ENCODE results near the gene KIF3B. TPM values are rescaled to one million over a fixed set of nuclear protein-coding genes. Genes with fewer than 3 reads are reported as not detected.
A peak's percentile ranks its signal among the peaks of the same experiment; 100 is the strongest.

The KIF3B gene
- total and polyA plus RNA-seq, 2 of the 13 experiments (the other 11 are each of a cell fraction or from before 2014, with no cell fraction given), result 23.6 to 28.8 TPM

DNA sequence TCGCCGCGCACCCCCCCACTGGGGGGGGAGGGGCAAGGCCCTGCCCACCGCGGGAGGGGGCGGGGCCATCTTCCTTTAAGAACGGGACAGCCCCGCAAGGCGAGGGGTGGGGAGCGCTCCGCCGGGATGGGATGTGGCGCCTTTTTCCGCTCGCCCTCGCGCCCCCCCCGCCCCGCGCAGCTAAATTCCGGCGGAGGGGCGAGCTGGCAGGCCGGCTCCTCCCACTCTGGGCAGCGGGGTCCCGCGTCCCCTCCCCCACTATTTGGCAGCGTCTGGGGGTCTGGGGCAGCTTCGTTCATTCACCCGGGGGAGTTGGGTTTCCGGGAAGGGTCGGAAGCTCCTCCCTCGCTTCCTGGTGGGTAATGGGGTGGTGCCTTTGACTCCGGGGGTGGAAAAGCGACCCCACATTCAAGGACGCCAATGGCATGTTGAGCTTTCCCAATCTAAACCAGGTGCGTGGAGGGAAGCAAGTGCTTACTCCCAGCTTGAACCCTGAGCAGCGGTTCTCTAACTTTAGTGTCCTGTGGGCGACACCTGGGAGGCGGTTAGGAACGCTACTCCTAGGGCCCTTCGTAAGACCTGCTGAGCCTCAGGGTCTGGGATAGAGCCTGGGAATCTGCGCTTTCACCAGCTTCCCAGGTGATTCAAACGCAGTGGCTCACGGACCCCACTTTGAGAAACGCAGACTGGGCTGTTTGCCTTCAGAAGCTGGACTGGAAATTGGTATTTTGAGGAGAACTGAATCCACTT is 81.6 kb downstream of the KIF3B start (continued):
- TF ChIP-seq ZNF556 (CRISPR knock-in tag; IDR thresholded peaks at IDR 0.05; ENCODE audit: borderline replicate concordance) (peak; percentile 66; the same call in 1 of the 2 replicates), ZNF614 (CRISPR knock-in tag; IDR thresholded peaks at IDR 0.05; ENCODE audit: borderline replicate concordance) (no peak; the same call in 1 of the 2 replicates), NKX3-1 (CRISPR knock-in tag; IDR thresholded peaks at IDR 0.05) (0 out of 2 replicates have a peak, but pooled peaks have one; percentile 73), ZNF713 (CRISPR knock-in tag; IDR thresholded peaks at IDR 0.05) (no peak), NAIF1 (CRISPR knock-in tag; IDR thresholded peaks at IDR 0.05; ENCODE audit: borderline replicate concordance) (no peak), ZNF367 (CRISPR knock-in tag; IDR thresholded peaks at IDR 0.05; ENCODE audit: borderline replicate concordance) (0 out of 2 replicates have a peak, but pooled peaks have one; percentile 57), ETV6 (CRISPR knock-in tag; conservative IDR thresholded peaks at IDR 0.05) (peak; percentile 98), REXO4 (CRISPR knock-in tag; IDR thresholded peaks at IDR 0.05; ENCODE audit: borderline replicate concordance) (no peak), PCBP1 (IDR thresholded peaks at IDR 0.05; ENCODE audit: borderline replicate concordance, low read depth, low read length) (peak; percentile 93), ZBTB8A (CRISPR knock-in tag; IDR thresholded peaks at IDR 0.05; ENCODE audit: borderline replicate concordance, low read depth) (no peak), ZBTB38 (CRISPR knock-in tag; IDR thresholded peaks at IDR 0.05) (peak; percentile 84; the same call in 1 of the 2 replicates), FLYWCH1 (CRISPR knock-in tag; IDR thresholded peaks at IDR 0.05) (no peak), ZNF34 (CRISPR knock-in tag; IDR thresholded peaks at IDR 0.05; ENCODE audit: borderline replicate concordance) (no peak), ZFP36 (IDR thresholded peaks at IDR 0.05; ENCODE audit: borderline replicate concordance, low read depth, low read length, partially characterized antibody) (no peak), ZNF552 (CRISPR knock-in tag; IDR thresholded peaks at IDR 0.05; ENCODE audit: borderline replicate concordance) (peak; percentile 83; the same call in 1 of the 2 replicates)
- TF ChIP-seq, protein P1, sequence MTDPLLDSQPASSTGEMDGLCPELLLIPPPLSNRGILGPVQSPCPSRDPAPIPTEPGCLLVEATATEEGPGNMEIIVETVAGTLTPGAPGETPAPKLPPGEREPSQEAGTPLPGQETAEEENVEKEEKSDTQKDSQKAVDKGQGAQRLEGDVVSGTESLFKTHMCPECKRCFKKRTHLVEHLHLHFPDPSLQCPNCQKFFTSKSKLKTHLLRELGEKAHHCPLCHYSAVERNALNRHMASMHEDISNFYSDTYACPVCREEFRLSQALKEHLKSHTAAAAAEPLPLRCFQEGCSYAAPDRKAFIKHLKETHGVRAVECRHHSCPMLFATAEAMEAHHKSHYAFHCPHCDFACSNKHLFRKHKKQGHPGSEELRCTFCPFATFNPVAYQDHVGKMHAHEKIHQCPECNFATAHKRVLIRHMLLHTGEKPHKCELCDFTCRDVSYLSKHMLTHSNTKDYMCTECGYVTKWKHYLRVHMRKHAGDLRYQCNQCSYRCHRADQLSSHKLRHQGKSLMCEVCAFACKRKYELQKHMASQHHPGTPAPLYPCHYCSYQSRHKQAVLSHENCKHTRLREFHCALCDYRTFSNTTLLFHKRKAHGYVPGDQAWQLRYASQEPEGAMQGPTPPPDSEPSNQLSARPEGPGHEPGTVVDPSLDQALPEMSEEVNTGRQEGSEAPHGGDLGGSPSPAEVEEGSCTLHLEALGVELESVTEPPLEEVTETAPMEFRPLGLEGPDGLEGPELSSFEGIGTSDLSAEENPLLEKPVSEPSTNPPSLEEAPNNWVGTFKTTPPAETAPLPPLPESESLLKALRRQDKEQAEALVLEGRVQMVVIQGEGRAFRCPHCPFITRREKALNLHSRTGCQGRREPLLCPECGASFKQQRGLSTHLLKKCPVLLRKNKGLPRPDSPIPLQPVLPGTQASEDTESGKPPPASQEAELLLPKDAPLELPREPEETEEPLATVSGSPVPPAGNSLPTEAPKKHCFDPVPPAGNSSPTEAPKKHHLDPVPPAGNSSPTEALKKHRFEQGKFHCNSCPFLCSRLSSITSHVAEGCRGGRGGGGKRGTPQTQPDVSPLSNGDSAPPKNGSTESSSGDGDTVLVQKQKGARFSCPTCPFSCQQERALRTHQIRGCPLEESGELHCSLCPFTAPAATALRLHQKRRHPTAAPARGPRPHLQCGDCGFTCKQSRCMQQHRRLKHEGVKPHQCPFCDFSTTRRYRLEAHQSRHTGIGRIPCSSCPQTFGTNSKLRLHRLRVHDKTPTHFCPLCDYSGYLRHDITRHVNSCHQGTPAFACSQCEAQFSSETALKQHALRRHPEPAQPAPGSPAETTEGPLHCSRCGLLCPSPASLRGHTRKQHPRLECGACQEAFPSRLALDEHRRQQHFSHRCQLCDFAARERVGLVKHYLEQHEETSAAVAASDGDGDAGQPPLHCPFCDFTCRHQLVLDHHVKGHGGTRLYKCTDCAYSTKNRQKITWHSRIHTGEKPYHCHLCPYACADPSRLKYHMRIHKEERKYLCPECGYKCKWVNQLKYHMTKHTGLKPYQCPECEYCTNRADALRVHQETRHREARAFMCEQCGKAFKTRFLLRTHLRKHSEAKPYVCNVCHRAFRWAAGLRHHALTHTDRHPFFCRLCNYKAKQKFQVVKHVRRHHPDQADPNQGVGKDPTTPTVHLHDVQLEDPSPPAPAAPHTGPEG (CRISPR knock-in tag; IDR thresholded peaks at IDR 0.05), result no peak; the same call in 1 of the 2 replicates
- TF ChIP-seq, protein P2, sequence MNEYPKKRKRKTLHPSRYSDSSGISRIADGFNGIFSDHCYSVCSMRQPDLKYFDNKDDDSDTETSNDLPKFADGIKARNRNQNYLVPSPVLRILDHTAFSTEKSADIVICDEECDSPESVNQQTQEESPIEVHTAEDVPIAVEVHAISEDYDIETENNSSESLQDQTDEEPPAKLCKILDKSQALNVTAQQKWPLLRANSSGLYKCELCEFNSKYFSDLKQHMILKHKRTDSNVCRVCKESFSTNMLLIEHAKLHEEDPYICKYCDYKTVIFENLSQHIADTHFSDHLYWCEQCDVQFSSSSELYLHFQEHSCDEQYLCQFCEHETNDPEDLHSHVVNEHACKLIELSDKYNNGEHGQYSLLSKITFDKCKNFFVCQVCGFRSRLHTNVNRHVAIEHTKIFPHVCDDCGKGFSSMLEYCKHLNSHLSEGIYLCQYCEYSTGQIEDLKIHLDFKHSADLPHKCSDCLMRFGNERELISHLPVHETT (CRISPR knock-in tag; conservative IDR thresholded peaks at IDR 0.05), result peak; percentile 70; the same call in 1 of the 2 replicates
- TF ChIP-seq, protein P3, sequence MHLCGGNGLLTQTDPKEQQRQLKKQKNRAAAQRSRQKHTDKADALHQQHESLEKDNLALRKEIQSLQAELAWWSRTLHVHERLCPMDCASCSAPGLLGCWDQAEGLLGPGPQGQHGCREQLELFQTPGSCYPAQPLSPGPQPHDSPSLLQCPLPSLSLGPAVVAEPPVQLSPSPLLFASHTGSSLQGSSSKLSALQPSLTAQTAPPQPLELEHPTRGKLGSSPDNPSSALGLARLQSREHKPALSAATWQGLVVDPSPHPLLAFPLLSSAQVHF (CRISPR knock-in tag; IDR thresholded peaks at IDR 0.05), result no peak
- TF ChIP-seq, protein P4, sequence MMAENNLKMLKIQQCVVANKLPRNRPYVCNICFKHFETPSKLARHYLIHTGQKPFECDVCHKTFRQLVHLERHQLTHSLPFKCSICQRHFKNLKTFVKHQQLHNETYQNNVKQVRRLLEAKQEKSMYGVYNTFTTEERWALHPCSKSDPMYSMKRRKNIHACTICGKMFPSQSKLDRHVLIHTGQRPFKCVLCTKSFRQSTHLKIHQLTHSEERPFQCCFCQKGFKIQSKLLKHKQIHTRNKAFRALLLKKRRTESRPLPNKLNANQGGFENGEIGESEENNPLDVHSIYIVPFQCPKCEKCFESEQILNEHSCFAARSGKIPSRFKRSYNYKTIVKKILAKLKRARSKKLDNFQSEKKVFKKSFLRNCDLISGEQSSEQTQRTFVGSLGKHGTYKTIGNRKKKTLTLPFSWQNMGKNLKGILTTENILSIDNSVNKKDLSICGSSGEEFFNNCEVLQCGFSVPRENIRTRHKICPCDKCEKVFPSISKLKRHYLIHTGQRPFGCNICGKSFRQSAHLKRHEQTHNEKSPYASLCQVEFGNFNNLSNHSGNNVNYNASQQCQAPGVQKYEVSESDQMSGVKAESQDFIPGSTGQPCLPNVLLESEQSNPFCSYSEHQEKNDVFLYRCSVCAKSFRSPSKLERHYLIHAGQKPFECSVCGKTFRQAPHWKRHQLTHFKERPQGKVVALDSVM (CRISPR knock-in tag; IDR thresholded peaks at IDR 0.05), result peak; percentile 18; the same call in 1 of the 2 replicates
